Measurements from ENCODE around the gene DNAH12.

GRCh38 chr3:57583544-57583943, 39.4 kb upstream of the DNAH12 start:
- no peak for TF ChIP-seq CTCF (IDR thresholded peaks at IDR 0.05)
- no peak for TF ChIP-seq POLR2A (IDR thresholded peaks at IDR 0.05)

Data from right lobe of liver (tissue), 4 donors.